ENCODE data around the gene CDK15. TPM values are rescaled to one million over a fixed set of nuclear protein-coding genes. Genes with fewer than 3 reads are reported as not detected.

The CDK15 gene
- total RNA-seq, 5 donors from 2014 or later (not counting 1 experiment from before 2014, with no cell fraction given), result not detected

- Histone ChIP-seq H3K4me1 (ENCODE audit: control insufficient read depth in 1 of 2, extremely low read depth in 1 of 2, insufficient read depth in 2 of 2, low read length in 2 of 2) (peaks cover 2 to 7% of the 10 kb centered on the region in 2 experiments), H3K36me3 (ENCODE audit: control insufficient read depth in 2 of 2, extremely low read depth in 1 of 2, insufficient read depth in 1 of 2, low read length in 1 of 2) (no peaks in the 10 kb centered on the region), H3K9me3 (no peaks in the 10 kb centered on the region), H3K27ac (ENCODE audit: low read length) (peak overlapping the region; percentile 2), H3K4me3 (ENCODE audit: control insufficient read depth in 1 of 2, extremely low read depth in 1 of 2, low read length in 1 of 2) (no peak overlapping the region), H3K27me3 (replicated peaks in 1 of 2; ENCODE audit: control insufficient read depth in 2 of 2, extremely low read depth in 1 of 2, insufficient read depth in 2 of 2, low read length in 1 of 2) (no peaks in the 10 kb centered on the region)
- Mint-ChIP-seq H3K9me3 (no peaks in the 10 kb centered on the region), H3K4me3 (peak overlapping the region in 2 of 3 donors; percentile 22 to 38), H3K36me3 (no peaks in the 10 kb centered on the region), H3K27me3 (peaks cover 11 to 13% of the 10 kb centered on the region in 2 donors), H3K27ac (peak overlapping the region in 1 of 2 donors; percentile 44), H3K4me1 (peaks cover 12 to 14% (median 13%) of the 10 kb centered on the region in 3 donors)
- ChIA-PET POLR2A (no interaction called here), CTCF (interaction anchor here in 1 of 2 donors (0.6 kb wide), 1 partner anchor 563 kb away, joined by 3 read pairs; no protein-coding TSS in a partner anchor)
- ATAC-seq (replicated peaks in 1 of 4) (no peak), DNase-seq (peak in 2 of 35 experiments; percentile 4 to 6)
- WGBS (ENCODE audit: insufficient coverage), result 21% methylated on average over 2 of the region's 4 CpGs
These were observed 103.6 kb downstream of the CDK15 start for GRCh38 chr2:201909961-201910361.

GRCh38 chr2:201911372-201911771 lies 105.0 kb downstream of the CDK15 start:
- Histone ChIP-seq H3K27me3 (replicated peaks in 1 of 2; ENCODE audit: control insufficient read depth in 2 of 2, extremely low read depth in 1 of 2, insufficient read depth in 2 of 2, low read length in 1 of 2) (no peaks in the 10 kb centered on the region), H3K36me3 (ENCODE audit: control insufficient read depth in 2 of 2, extremely low read depth in 1 of 2, insufficient read depth in 1 of 2, low read length in 1 of 2) (no peaks in the 10 kb centered on the region), H3K9me3 (no peaks in the 10 kb centered on the region), H3K4me3 (ENCODE audit: control insufficient read depth in 1 of 2, extremely low read depth in 1 of 2, low read length in 1 of 2) (no peak overlapping the region), H3K4me1 (ENCODE audit: control insufficient read depth in 1 of 2, extremely low read depth in 1 of 2, insufficient read depth in 2 of 2, low read length in 2 of 2) (peaks cover 2 to 7% of the 10 kb centered on the region in 2 experiments), H3K27ac (ENCODE audit: low read length) (no peak overlapping the region)
- DNase-seq, result no peak
- WGBS (ENCODE audit: insufficient coverage), result 81% methylated on average over 4 of the region's 4 CpGs
- Mint-ChIP-seq H3K4me3 (no peak overlapping the region), H3K4me1 (peaks cover 12 to 14% (median 13%) of the 10 kb centered on the region in 3 donors), H3K27ac (no peak overlapping the region), H3K36me3 (no peaks in the 10 kb centered on the region), H3K9me3 (no peaks in the 10 kb centered on the region), H3K27me3 (peaks cover 4 to 7% of the 10 kb centered on the region in 2 donors)
- CTCF ChIA-PET, result no interaction called here
- ATAC-seq (replicated peaks in 1 of 4), result no peak
- POLR2A ChIA-PET, result no interaction called here

- ChIA-PET POLR2A (no interaction called here), CTCF (interaction anchor here in 1 of 2 donors (1.1 kb wide), 1 partner anchor 53 kb away, joined by 4 read pairs; no protein-coding TSS in a partner anchor)
- 92% methylated on average over 2 of the region's 4 CpGs for WGBS (ENCODE audit: insufficient coverage)
These were observed 106.9 kb downstream of the CDK15 start for GRCh38 chr2:201913201-201913600.

GRCh38 chr2:201915446-201915845 lies 109.1 kb downstream of the CDK15 start:
- no peaks in the 10 kb centered on the region for H3K4me1 ChIP-seq (ENCODE audit: control insufficient read depth in 1 of 2, extremely low read depth in 1 of 2, insufficient read depth in 2 of 2, low read length in 2 of 2)
- Mint-ChIP-seq H3K9me3 (no peaks in the 10 kb centered on the region), H3K4me1 (no peaks in the 10 kb centered on the region), H3K27ac (no peak overlapping the region), H3K27me3 (no peaks in the 10 kb centered on the region), H3K36me3 (no peaks in the 10 kb centered on the region), H3K4me3 (no peak overlapping the region)
- no peak overlapping the region for H3K4me3 ChIP-seq (ENCODE audit: control insufficient read depth in 1 of 2, extremely low read depth in 1 of 2, low read length in 1 of 2)
- H3K9me3 ChIP-seq, result no peaks in the 10 kb centered on the region
- DNase-seq (no peak), ATAC-seq (replicated peaks in 1 of 4) (no peak)
- ChIA-PET POLR2A (no interaction called here), CTCF (no interaction called here)
- H3K36me3 ChIP-seq (ENCODE audit: control insufficient read depth in 2 of 2, extremely low read depth in 1 of 2, insufficient read depth in 1 of 2, low read length in 1 of 2), result no peaks in the 10 kb centered on the region
- H3K27me3 ChIP-seq (replicated peaks in 1 of 2; ENCODE audit: control insufficient read depth in 2 of 2, extremely low read depth in 1 of 2, insufficient read depth in 2 of 2, low read length in 1 of 2), result no peaks in the 10 kb centered on the region
- WGBS (ENCODE audit: insufficient coverage), result 100% methylated on average over 1 of the region's 3 CpGs
- H3K27ac ChIP-seq (ENCODE audit: low read length), result no peak overlapping the region

More at GRCh38 chr2:201913201-201913600, 106.9 kb downstream of the CDK15 start:
- H3K4me3 ChIP-seq (ENCODE audit: control insufficient read depth in 1 of 2, extremely low read depth in 1 of 2, low read length in 1 of 2), result no peak overlapping the region
- H3K9me3 ChIP-seq, result no peaks in the 10 kb centered on the region
- ATAC-seq (replicated peaks in 1 of 4) (no peak), DNase-seq (no peak)
- peaks cover 2 to 7% of the 10 kb centered on the region in 2 experiments for H3K4me1 ChIP-seq (ENCODE audit: control insufficient read depth in 1 of 2, extremely low read depth in 1 of 2, insufficient read depth in 2 of 2, low read length in 2 of 2)
- no peak overlapping the region for H3K27ac Mint-ChIP-seq
- no peaks in the 10 kb centered on the region for H3K27me3 ChIP-seq (replicated peaks in 1 of 2; ENCODE audit: control insufficient read depth in 2 of 2, extremely low read depth in 1 of 2, insufficient read depth in 2 of 2, low read length in 1 of 2)
- H3K9me3 Mint-ChIP-seq, result no peaks in the 10 kb centered on the region
- no peaks in the 10 kb centered on the region for H3K27me3 Mint-ChIP-seq
- no peaks in the 10 kb centered on the region for H3K36me3 ChIP-seq (ENCODE audit: control insufficient read depth in 2 of 2, extremely low read depth in 1 of 2, insufficient read depth in 1 of 2, low read length in 1 of 2)
- peaks cover 12 to 14% (median 13%) of the 10 kb centered on the region in 3 donors for H3K4me1 Mint-ChIP-seq
- H3K36me3 Mint-ChIP-seq, result no peaks in the 10 kb centered on the region
- no peak overlapping the region for H3K4me3 Mint-ChIP-seq
- H3K27ac ChIP-seq (ENCODE audit: low read length), result no peak overlapping the region

GRCh38 chr2:201916565-201916964 lies 110.2 kb downstream of the CDK15 start:
- no peak for DNase-seq
- H3K27me3 Mint-ChIP-seq, result peaks cover 3% of the 10 kb centered on the region in 2 donors
- CTCF ChIA-PET, result no interaction called here
- Histone ChIP-seq H3K4me3 (ENCODE audit: control insufficient read depth in 1 of 2, extremely low read depth in 1 of 2, low read length in 1 of 2) (no peak overlapping the region), H3K36me3 (ENCODE audit: control insufficient read depth in 2 of 2, extremely low read depth in 1 of 2, insufficient read depth in 1 of 2, low read length in 1 of 2) (no peaks in the 10 kb centered on the region), H3K9me3 (no peaks in the 10 kb centered on the region), H3K27me3 (replicated peaks in 1 of 2; ENCODE audit: control insufficient read depth in 2 of 2, extremely low read depth in 1 of 2, insufficient read depth in 2 of 2, low read length in 1 of 2) (peaks cover 0 to 4% of the 10 kb centered on the region in 2 experiments), H3K27ac (ENCODE audit: low read length) (no peak overlapping the region), H3K4me1 (ENCODE audit: control insufficient read depth in 1 of 2, extremely low read depth in 1 of 2, insufficient read depth in 2 of 2, low read length in 2 of 2) (no peaks in the 10 kb centered on the region)
- H3K4me1 Mint-ChIP-seq, result no peaks in the 10 kb centered on the region
- no peaks in the 10 kb centered on the region for H3K9me3 Mint-ChIP-seq
- ATAC-seq (replicated peaks in 1 of 4), result no peak
- no peaks in the 10 kb centered on the region for H3K36me3 Mint-ChIP-seq
- POLR2A ChIA-PET, result no interaction called here
- H3K27ac Mint-ChIP-seq, result no peak overlapping the region
- no peak overlapping the region for H3K4me3 Mint-ChIP-seq
- no CpG with 5 or more reads among the region's 4 CpGs for WGBS (ENCODE audit: insufficient coverage)

GRCh38 chr2:201918616-201919307 lies 112.4 kb downstream of the CDK15 start:
- WGBS (ENCODE audit: insufficient coverage), result 90% methylated on average over 9 of the region's 10 CpGs
- CTCF ChIA-PET, result interaction anchor here in 1 of 2 donors (0.6 kb wide), 1 partner anchor 332 kb away, joined by 4 read pairs; no protein-coding TSS in a partner anchor
- no peak for ATAC-seq (replicated peaks in 1 of 4)
- Histone ChIP-seq H3K4me3 (ENCODE audit: control insufficient read depth in 1 of 2, extremely low read depth in 1 of 2, low read length in 1 of 2) (no peak overlapping the region), H3K27me3 (replicated peaks in 1 of 2; ENCODE audit: control insufficient read depth in 2 of 2, extremely low read depth in 1 of 2, insufficient read depth in 2 of 2, low read length in 1 of 2) (peaks cover 0 to 9% of the 10 kb centered on the region in 2 experiments), H3K36me3 (ENCODE audit: control insufficient read depth in 2 of 2, extremely low read depth in 1 of 2, insufficient read depth in 1 of 2, low read length in 1 of 2) (no peaks in the 10 kb centered on the region), H3K4me1 (ENCODE audit: control insufficient read depth in 1 of 2, extremely low read depth in 1 of 2, insufficient read depth in 2 of 2, low read length in 2 of 2) (no peaks in the 10 kb centered on the region), H3K27ac (ENCODE audit: low read length) (no peak overlapping the region), H3K9me3 (no peaks in the 10 kb centered on the region)
- H3K4me1 Mint-ChIP-seq, result no peaks in the 10 kb centered on the region
- H3K36me3 Mint-ChIP-seq, result no peaks in the 10 kb centered on the region
- H3K27me3 Mint-ChIP-seq, result peaks cover 8 to 9% of the 10 kb centered on the region in 2 donors
- peaks cover 0 to 3% (median 2%) of the 10 kb centered on the region in 3 donors for H3K9me3 Mint-ChIP-seq
- DNase-seq, result no peak
- no peak overlapping the region for H3K27ac Mint-ChIP-seq
- POLR2A ChIA-PET, result no interaction called here
- H3K4me3 Mint-ChIP-seq, result no peak overlapping the region

All from T-cell (primary cell).